Suprapubic skin (tissue), 4 donors: ENCODE measurements around the gene MARCHF6.

ENCODE experiments used
- CTCF ChIP-seq, 2 donors: fragments of 200-600 bp in 1 of 2; fragments of 450-650 bp in 1 of 2; sonication (generic) in 1 of 2; IDR thresholded peaks; one replicate each; pipeline ENCODE4 v1.5.1; 2016 to 2019; ENCODE audit warnings: antibody characterized with exemption in 2 of 2, mild to moderate bottlenecking in 1 of 2, moderate library complexity in 1 of 2
- POLR2A ChIP-seq, 2 donors: fragments of 450-650 bp; IDR thresholded peaks; one replicate each; pipeline ENCODE4 v1.6.1; 2017; ENCODE audit warnings: antibody characterized with exemption in 2 of 2, mild to moderate bottlenecking in 2 of 2, moderate library complexity in 2 of 2
- POLR2AphosphoS5 ChIP-seq, 3 donors: sonication (generic); formaldehyde crosslinking; IDR thresholded peaks; one replicate each; pipeline ENCODE4 v1.6.1; 2017; ENCODE audit warnings: antibody characterized with exemption in 3 of 3

- no peak for TF ChIP-seq POLR2A (IDR thresholded peaks at IDR 0.05)
- no peak for TF ChIP-seq CTCF (IDR thresholded peaks at IDR 0.05)
- TF ChIP-seq POLR2AphosphoS5 (IDR thresholded peaks at IDR 0.05): no peak
These were observed 14.8 kb upstream of the MARCHF6 start for GRCh38 chr5:10338686-10339057.
